WTC11 (cell line): Measurements from ENCODE around the gene UAP1L1. TPM values are rescaled to one million over a fixed set of nuclear protein-coding genes. Genes with fewer than 3 reads are reported as not detected.
A peak's percentile ranks its signal among the peaks of the same experiment; 100 is the strongest.
"Not testable (repeated sequence)": the region's sequence is repeated elsewhere in the genome, so short reads cannot be mapped to it uniquely, and the experiment has no call there.

Source experiments
- ATAC-seq: fragments of 200-7000 bp; cut with Tn5 transposase; 2 replicates; pipeline ENCODE4 v1.10.0; 2021; ENCODE audit warnings: mild to moderate bottlenecking, moderate library complexity
- CTCF ChIA-PET: fragments of 300-600 bp; sonication (Branson Sonifier 250); formaldehyde crosslinking; loops from one replicate; lab custom pipeline; 2021; ENCODE audit warnings: antibody characterized with exemption; lab: Charles Lee
- POLR2A ChIA-PET: fragments of 350-600 bp; sonication (Branson Sonifier 250); formaldehyde crosslinking; loops from one replicate; lab custom pipeline; 2021; ENCODE audit warnings: antibody characterized with exemption; lab: Charles Lee
- DNase-seq: peaks from one replicate; pipeline ENCODE4 v3.0.0; 2021; ENCODE audit warnings: low spot score
- H3K27ac Mint-ChIP-seq: 2 replicates; pipeline ENCODE4 v1.8.0; 2021; ENCODE audit warnings: mixed read lengths
- H3K27me3 Mint-ChIP-seq: 2 replicates; pipeline ENCODE4 v1.8.0; 2021; ENCODE audit warnings: low read depth, mild to moderate bottlenecking, moderate library complexity, mixed read lengths
- H3K36me3 Mint-ChIP-seq: 2 replicates; pipeline ENCODE4 v1.8.0; 2021; ENCODE audit warnings: mixed read lengths
- H3K4me1 Mint-ChIP-seq: 2 replicates; pipeline ENCODE4 v1.8.0; 2022; ENCODE audit warnings: mixed read lengths
- H3K4me3 Mint-ChIP-seq: 2 replicates; pipeline ENCODE4 v1.8.0; 2021; ENCODE audit warnings: mild to moderate bottlenecking, moderate library complexity, mixed read lengths
- H3K9me3 Mint-ChIP-seq: 2 replicates; pipeline ENCODE4 v1.8.0; 2021; ENCODE audit warnings: mixed read lengths
- ARID4B ChIP-seq: sonication (generic); formaldehyde crosslinking; IDR thresholded peaks from 2 replicates; pipeline ENCODE4 v1.8.0; 2023; ENCODE audit warnings: missing genetic modification reagents, mild to moderate bottlenecking, borderline replicate concordance
- CBFB ChIP-seq: sonication (generic); formaldehyde crosslinking; IDR thresholded peaks from 2 replicates; pipeline ENCODE4 v1.8.1; 2022; ENCODE audit warnings: mild to moderate bottlenecking, low read depth, missing genetic modification reagents
- CTCF ChIP-seq: fragments of 200-600 bp; IDR thresholded peaks from 2 replicates; pipeline ENCODE4 v1.8.0; 2022; ENCODE audit warnings: antibody characterized with exemption
- GTF2I ChIP-seq: fragments of 250-450 bp; sonication (Bioruptor Pico); conservative IDR thresholded peaks from 2 replicates; pipeline ENCODE4 v1.4.0; 2021; ENCODE audit warnings: mild to moderate bottlenecking
- OVOL2 ChIP-seq: fragments of 250-450 bp; sonication (Bioruptor Pico); IDR thresholded peaks from 2 replicates; pipeline ENCODE4 v1.9.0; 2021; ENCODE audit warnings: mild to moderate bottlenecking, borderline replicate concordance
- SMAD4 ChIP-seq: sonication (generic); formaldehyde crosslinking; IDR thresholded peaks from 2 replicates; pipeline ENCODE4 v1.8.0; 2022; ENCODE audit warnings: mild to moderate bottlenecking, missing genetic modification reagents
- TEAD4 ChIP-seq: sonication (generic); formaldehyde crosslinking; IDR thresholded peaks from 2 replicates; pipeline ENCODE4 v1.8.0; 2022; ENCODE audit warnings: mild to moderate bottlenecking, missing genetic modification reagents
- ZNF121 ChIP-seq: sonication (generic); formaldehyde crosslinking; IDR thresholded peaks from 2 replicates; pipeline ENCODE4 v1.8.0; 2023; ENCODE audit warnings: missing genetic modification reagents
- total RNA-seq: library from RNA; stranded (reverse); gene quantifications from 3 replicates; pipeline ENCODE4 v1.2.3, GENCODE V29; 2021
- TF ChIP-seq, protein P1 (sequence below): fragments of 250-450 bp; sonication (Bioruptor Pico); IDR thresholded peaks from 2 replicates; pipeline ENCODE4 v1.9.0; 2021; ENCODE audit warnings: mild to moderate bottlenecking, borderline replicate concordance
- TF ChIP-seq, protein P2 (sequence below): sonication (generic); formaldehyde crosslinking; IDR thresholded peaks from 2 replicates; pipeline ENCODE4 v1.8.1; 2023; ENCODE audit warnings: mild to moderate bottlenecking, missing genetic modification reagents

Gene UAP1L1
- total RNA-seq, 1 experiment from 2014 or later: 17.7 TPM

DNA sequence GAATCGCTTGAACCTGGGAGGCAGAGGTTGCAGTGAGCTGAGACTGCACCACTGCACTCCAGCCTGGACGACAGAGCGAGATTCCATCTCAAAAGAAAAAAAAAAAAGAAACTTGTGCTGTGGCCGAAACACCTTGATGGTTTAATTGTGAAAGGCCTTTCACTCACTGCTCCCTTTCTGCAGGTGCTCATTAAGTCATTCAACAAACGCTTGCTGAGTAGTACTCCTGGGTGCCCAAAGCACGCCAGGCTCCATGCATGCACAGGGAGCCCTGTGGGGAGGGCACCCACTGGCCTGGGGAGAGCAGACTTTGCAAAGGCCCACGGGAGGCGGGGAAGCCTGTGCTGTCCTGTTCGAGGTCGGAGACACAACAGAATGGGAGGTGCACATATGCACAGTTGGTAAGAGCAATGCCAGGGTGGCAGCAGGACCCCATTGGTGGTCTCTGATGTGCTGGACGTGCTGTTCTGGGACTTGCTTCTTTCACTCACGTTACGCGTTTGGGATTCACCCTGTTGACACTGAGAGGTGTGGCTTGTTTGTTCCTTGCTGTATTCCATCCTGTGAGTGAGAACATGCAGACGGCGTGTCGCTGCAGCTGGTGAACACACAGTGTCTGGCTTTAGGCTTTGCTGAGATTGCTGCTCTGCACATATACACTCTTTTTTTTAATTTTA lies 20.4 kb upstream of the UAP1L1 start:
- Mint-ChIP-seq H3K27ac (no peak overlapping the region), H3K36me3 (no peaks in the 10 kb centered on the region), H3K4me3 (no peak overlapping the region), H3K4me1 (0 out of 2 replicates have a peak, but pooled peaks cover 2% of the 10 kb centered on the region), H3K9me3 (no peaks in the 10 kb centered on the region), H3K27me3 (peaks cover 25% of the 10 kb centered on the region)
- POLR2A ChIA-PET: no interaction called here
- no peak for TF ChIP-seq CTCF
- TF ChIP-seq CBFB (CRISPR knock-in tag): no peak
- CTCF ChIA-PET: interaction anchor here (1.0 to 10.4 kb wide), 7 partner anchors 8 to 266 kb away, joined by 3 to 240 read pairs (median 22); partner anchors contain the start of genes ABCA2, NPDC1, SAPCD2 and TMEM141
- ATAC-seq (no peak), DNase-seq (no peak)

DNA sequence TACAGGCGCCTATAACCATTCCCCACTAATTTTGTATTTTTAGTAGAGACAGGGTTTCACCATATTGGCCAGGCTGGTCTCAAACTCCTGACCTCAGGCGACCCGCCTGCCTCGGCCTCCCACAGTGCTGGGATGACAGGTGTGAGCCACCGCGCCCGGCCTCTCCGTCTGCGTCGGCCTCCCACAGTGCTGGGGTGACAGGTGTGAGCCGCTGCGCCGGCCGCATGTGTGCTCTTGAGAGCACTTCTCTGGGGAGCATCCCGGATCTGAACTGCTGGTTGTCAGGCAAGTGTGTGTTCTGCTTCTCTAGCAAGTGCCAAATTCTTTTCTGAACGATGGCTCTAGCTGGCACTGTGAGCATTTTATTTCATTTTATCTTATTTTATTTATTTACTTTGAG lies 19.8 kb upstream of the UAP1L1 start:
- H3K9me3 Mint-ChIP-seq: no peaks in the 10 kb centered on the region
- no peaks in the 10 kb centered on the region for H3K36me3 Mint-ChIP-seq
- peaks cover 26% of the 10 kb centered on the region for H3K27me3 Mint-ChIP-seq
- TF ChIP-seq OVOL2 (CRISPR knock-in tag): no peak
- TF ChIP-seq, protein P1, sequence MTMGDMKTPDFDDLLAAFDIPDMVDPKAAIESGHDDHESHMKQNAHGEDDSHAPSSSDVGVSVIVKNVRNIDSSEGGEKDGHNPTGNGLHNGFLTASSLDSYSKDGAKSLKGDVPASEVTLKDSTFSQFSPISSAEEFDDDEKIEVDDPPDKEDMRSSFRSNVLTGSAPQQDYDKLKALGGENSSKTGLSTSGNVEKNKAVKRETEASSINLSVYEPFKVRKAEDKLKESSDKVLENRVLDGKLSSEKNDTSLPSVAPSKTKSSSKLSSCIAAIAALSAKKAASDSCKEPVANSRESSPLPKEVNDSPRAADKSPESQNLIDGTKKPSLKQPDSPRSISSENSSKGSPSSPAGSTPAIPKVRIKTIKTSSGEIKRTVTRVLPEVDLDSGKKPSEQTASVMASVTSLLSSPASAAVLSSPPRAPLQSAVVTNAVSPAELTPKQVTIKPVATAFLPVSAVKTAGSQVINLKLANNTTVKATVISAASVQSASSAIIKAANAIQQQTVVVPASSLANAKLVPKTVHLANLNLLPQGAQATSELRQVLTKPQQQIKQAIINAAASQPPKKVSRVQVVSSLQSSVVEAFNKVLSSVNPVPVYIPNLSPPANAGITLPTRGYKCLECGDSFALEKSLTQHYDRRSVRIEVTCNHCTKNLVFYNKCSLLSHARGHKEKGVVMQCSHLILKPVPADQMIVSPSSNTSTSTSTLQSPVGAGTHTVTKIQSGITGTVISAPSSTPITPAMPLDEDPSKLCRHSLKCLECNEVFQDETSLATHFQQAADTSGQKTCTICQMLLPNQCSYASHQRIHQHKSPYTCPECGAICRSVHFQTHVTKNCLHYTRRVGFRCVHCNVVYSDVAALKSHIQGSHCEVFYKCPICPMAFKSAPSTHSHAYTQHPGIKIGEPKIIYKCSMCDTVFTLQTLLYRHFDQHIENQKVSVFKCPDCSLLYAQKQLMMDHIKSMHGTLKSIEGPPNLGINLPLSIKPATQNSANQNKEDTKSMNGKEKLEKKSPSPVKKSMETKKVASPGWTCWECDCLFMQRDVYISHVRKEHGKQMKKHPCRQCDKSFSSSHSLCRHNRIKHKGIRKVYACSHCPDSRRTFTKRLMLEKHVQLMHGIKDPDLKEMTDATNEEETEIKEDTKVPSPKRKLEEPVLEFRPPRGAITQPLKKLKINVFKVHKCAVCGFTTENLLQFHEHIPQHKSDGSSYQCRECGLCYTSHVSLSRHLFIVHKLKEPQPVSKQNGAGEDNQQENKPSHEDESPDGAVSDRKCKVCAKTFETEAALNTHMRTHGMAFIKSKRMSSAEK: no peak
- TF ChIP-seq, all 79 proteins: peak for 0
- H3K27ac Mint-ChIP-seq: no peak overlapping the region
- no peak overlapping the region for H3K4me3 Mint-ChIP-seq
- DNase-seq: no peak
- ChIA-PET CTCF (interaction anchor here (1.0 to 10.4 kb wide), 4 partner anchors 8 to 28 kb away, joined by 3 to 240 read pairs (median 19); partner anchors contain the start of genes ABCA2 and SAPCD2), POLR2A (no interaction called here)
- no peak for ATAC-seq
- H3K4me1 Mint-ChIP-seq: 0 out of 2 replicates have a peak, but pooled peaks cover 2% of the 10 kb centered on the region

DNA sequence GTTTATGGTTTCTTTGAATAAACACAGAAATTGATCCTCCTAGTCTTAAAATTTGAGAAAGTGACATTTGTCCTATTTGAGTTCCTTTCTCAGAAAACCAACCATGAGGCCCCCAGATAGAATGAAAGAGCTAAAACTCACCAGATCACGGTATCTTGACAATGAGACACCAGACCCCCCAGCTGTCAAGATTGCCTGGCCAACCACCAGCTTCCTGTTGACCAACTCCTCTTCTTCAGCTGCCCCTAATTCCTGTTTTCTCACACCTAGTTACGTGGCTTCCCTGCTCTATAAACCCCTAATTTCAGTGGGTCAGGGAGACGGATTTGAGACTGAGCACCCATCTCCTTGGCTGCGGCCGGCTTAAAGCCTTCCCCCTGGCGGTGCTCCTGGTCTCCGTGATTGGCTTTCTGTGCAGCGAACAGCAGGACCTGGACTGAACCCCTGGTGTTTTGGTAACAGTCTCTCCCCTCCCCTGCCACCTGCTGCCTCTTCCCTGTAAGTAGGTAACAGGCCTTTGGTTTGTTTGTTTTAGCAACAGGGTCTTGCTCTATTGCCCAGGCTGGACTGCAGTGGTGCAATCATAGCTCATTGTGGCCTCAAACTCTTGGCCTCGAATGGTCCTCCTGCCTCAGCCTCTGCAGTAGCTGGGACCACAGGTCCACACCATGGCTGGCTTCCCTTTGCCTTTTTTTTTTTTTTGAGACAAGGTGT lies 18.6 kb upstream of the UAP1L1 start:
- peaks cover 19% of the 10 kb centered on the region for H3K27me3 Mint-ChIP-seq

GRCh38 chr9:137062384-137062783 lies 14.9 kb upstream of the UAP1L1 start:
- Mint-ChIP-seq H3K36me3 (peaks cover 3% of the 10 kb centered on the region), H3K9me3 (no peaks in the 10 kb centered on the region), H3K27me3 (peaks cover 6% of the 10 kb centered on the region), H3K4me3 (no peak overlapping the region), H3K4me1 (no peaks in the 10 kb centered on the region), H3K27ac (no peak overlapping the region)
- ATAC-seq (no peak), DNase-seq (no peak)
- CTCF ChIA-PET: interaction anchor here (2.1 to 2.4 kb wide), 2 partner anchors 28 to 71 kb away, joined by 9 to 33 read pairs; partner anchors contain the start of gene PAXX
- POLR2A ChIA-PET: no interaction called here
- TF ChIP-seq ARID4B (CRISPR knock-in tag): no peak
- TF ChIP-seq, protein P2, sequence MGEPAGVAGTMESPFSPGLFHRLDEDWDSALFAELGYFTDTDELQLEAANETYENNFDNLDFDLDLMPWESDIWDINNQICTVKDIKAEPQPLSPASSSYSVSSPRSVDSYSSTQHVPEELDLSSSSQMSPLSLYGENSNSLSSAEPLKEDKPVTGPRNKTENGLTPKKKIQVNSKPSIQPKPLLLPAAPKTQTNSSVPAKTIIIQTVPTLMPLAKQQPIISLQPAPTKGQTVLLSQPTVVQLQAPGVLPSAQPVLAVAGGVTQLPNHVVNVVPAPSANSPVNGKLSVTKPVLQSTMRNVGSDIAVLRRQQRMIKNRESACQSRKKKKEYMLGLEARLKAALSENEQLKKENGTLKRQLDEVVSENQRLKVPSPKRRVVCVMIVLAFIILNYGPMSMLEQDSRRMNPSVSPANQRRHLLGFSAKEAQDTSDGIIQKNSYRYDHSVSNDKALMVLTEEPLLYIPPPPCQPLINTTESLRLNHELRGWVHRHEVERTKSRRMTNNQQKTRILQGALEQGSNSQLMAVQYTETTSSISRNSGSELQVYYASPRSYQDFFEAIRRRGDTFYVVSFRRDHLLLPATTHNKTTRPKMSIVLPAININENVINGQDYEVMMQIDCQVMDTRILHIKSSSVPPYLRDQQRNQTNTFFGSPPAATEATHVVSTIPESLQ: no peak
- TF ChIP-seq TEAD4: no peak

More for the DNA sequence above, 18.6 kb upstream of the UAP1L1 start:
- ATAC-seq: no peak
- Mint-ChIP-seq H3K27ac (no peak overlapping the region), H3K9me3 (no peaks in the 10 kb centered on the region), H3K36me3 (no peaks in the 10 kb centered on the region)
- POLR2A ChIA-PET: no interaction called here
- CTCF ChIA-PET: interaction anchor here (0.6 to 10.4 kb wide), 8 partner anchors 9 to 140 kb away, joined by 3 to 240 read pairs (median 8); partner anchors contain the start of genes ABCA2, NPDC1 and SAPCD2
- TF ChIP-seq SMAD4 (CRISPR knock-in tag) (no peak), ZNF121 (CRISPR knock-in tag) (peak; percentile 76; the same call in 1 of the 2 replicates), GTF2I (0 out of 2 replicates have a peak, but pooled peaks have one; percentile 22)
- TF ChIP-seq, all 79 proteins: peak for 2
- DNase-seq: no peak
- Mint-ChIP-seq H3K4me3 (no peak overlapping the region), H3K4me1 (0 out of 2 replicates have a peak, but pooled peaks cover 2% of the 10 kb centered on the region)

DNA sequence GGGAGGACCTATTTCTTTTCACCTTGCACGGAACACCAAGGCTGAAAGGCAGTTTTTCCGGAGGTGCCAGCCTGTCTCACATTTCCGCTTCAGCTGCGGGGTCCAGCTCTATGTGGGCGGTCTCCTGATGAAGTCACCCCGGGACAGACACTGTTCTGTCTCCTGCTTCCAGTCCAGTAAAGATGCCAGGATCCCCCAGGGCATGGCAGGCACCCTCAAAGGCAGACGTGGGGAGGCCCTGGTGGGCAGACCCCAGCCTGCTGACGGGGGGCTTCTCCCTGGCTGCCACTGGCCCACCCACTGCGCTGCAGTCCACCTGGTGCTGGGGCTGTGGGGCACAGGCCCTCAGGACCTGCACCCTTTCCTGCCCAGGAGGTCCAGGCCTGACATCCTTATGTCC lies 14.5 kb upstream of the UAP1L1 start:
- H3K27me3 Mint-ChIP-seq, POLR2A ChIA-PET, H3K4me1 Mint-ChIP-seq, H3K36me3 Mint-ChIP-seq, H3K4me3 Mint-ChIP-seq, H3K9me3 Mint-ChIP-seq, ATAC-seq, H3K27ac Mint-ChIP-seq, DNase-seq: not testable (repeated sequence)
- CTCF ChIA-PET: interaction anchor here (1.4 to 9.8 kb wide), 6 partner anchors 6 to 138 kb away, joined by 4 to 240 read pairs (median 9); partner anchors contain the start of genes ENTPD2, PAXX and TPRN
